Measurements from ENCODE around the gene TMEM154.

Gene TMEM154

GRCh38 chr4:152661649-152662048, 18.1 kb downstream of the TMEM154 start:
- TF ChIP-seq, protein P1, sequence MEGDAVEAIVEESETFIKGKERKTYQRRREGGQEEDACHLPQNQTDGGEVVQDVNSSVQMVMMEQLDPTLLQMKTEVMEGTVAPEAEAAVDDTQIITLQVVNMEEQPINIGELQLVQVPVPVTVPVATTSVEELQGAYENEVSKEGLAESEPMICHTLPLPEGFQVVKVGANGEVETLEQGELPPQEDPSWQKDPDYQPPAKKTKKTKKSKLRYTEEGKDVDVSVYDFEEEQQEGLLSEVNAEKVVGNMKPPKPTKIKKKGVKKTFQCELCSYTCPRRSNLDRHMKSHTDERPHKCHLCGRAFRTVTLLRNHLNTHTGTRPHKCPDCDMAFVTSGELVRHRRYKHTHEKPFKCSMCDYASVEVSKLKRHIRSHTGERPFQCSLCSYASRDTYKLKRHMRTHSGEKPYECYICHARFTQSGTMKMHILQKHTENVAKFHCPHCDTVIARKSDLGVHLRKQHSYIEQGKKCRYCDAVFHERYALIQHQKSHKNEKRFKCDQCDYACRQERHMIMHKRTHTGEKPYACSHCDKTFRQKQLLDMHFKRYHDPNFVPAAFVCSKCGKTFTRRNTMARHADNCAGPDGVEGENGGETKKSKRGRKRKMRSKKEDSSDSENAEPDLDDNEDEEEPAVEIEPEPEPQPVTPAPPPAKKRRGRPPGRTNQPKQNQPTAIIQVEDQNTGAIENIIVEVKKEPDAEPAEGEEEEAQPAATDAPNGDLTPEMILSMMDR (IDR thresholded peaks at IDR 0.05): no peak

GRCh38 chr4:152660526-152660925, 19.3 kb downstream of the TMEM154 start:
- TF ChIP-seq, protein P1 (IDR thresholded peaks at IDR 0.05): no peak

DNA sequence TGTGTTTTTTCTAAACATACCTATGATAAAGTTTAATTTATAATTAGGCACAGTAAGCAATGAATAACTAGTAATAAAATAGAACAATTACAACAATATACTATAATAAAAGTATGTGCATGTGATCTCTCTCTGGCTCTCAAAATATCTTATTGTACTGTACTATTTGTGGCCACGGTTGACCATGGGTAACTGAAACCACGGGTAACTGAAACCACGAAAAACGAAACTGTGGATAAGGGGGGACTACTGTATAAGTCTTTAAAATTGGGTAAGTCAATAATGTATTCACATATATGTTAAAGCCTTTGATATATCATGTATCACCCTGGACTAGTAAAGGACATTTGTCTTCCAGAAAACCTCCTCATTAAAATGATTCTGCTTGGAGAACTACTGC, 20.0 kb downstream of the TMEM154 start:
- TF ChIP-seq, protein P1 (IDR thresholded peaks at IDR 0.05): no peak

DNA sequence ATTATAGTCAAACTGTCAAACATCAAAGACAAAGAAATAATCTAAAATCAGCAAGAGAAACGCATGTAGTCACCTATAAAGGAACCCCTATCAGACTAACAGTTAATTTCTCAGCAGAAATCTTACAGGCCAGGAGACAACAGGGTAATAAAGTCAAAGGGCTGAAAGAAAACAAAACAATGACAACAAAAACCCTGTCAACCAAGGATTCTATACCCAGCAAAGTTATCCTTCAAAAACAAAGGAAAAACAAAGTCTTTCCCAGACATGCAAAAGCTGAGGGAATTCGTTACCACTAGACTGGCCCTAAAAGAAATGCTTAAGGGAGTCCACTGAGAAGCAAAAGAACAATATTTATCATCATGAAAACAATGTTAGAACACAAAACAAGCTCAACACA, 22.1 kb downstream of the TMEM154 start:
- TF ChIP-seq, protein P1 (IDR thresholded peaks at IDR 0.05): no peak

- TF ChIP-seq, protein P1 (IDR thresholded peaks at IDR 0.05): no peak
These were observed 24.3 kb downstream of the TMEM154 start for GRCh38 chr4:152655272-152656129.

DNA sequence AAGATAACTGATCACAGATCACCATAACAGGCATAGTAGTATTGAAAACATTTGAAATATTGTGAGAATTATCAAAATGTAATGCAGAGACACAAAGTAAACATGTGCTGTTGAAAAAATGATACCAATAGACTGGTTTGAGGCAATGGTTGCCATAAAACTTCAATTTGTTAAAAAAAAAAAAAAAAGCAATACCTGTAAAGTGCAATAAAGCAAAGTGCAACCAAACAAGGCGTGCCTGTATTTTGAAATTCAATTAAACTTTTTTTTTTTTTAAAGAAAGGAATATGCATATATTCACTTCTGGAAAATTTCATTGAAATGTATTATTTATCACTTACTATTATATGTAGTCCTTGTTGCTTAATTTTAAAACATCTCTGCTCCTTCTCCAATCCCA, 27.7 kb downstream of the TMEM154 start:
- TF ChIP-seq, protein P1 (IDR thresholded peaks at IDR 0.05): no peak

DNA sequence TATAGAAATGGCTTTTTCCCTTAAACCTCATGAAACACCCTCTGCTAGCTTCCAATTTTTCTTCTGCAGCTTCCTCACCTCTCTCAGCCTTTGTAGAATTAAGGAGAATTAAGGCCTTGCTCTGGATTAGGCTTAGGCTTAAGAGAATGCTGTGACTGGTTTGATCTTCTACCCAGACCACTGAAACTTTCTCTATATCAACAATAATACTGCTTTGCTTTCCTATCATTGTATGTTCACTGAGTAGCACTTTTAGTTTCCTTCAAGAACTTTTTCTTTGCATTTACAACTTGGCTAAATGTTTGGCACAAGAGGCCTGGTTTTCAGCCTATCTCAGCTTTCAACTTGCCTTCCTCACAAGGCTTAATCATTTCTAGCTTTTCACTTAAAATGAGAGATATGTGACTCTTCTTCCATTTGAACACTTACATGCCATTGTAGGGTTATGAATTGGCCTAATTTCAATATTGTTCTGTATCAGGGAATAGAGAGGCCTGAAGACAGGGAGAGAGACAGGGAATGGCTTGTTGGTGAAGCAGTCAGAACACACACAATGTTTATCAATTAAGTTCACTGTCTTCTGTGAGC, 28.2 kb downstream of the TMEM154 start:
- TF ChIP-seq, protein P1 (IDR thresholded peaks at IDR 0.05): no peak
